ENCODE data around the gene BLOC1S1. TPM values are rescaled to one million over a fixed set of nuclear protein-coding genes. Genes with fewer than 3 reads are reported as not detected.

Gene BLOC1S1
- total and polyA plus RNA-seq, 9 of the 15 experiments (the other 6 are each of a cell fraction or from before 2014, with no cell fraction given), result 75.2 to 161 (median 98.8) TPM

DNA sequence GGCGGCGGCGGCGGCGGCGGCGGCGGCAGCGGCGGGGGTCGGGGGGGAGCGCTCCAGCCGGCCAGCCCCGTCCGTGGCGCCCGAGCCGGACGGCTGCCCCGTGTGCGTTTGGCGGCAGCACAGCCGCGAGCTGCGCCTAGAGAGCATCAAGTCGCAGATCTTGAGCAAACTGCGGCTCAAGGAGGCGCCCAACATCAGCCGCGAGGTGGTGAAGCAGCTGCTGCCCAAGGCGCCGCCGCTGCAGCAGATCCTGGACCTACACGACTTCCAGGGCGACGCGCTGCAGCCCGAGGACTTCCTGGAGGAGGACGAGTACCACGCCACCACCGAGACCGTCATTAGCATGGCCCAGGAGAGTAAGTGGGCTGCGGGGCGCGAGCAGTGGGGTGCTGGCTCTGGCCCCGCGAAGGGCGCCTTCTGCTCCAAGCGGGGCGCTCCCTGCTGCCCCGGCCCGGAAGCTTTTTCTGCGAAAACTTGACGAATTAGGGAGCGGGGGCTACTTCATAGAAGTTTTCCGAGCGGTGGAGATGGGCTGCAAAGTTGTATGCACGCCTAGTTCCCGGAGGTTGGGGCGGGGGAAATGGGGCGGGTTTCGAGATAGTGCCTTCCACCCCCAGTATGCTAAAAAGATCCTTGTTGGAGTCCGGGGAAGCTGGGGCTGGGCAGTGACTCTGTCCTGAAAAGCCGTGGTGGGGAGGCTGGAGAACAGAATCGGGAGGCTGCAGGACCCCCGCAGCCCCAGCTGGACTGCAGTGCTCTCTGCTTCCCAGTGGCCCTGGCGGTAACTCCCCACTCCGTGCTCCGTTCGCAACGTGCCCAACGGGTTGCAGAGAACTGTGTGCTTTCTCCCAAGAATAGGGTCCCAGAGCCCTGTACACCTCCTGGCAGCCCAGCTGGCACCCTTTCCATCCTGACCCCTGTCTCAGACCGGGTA, 27.8 kb downstream of the BLOC1S1 start (continued):
- TF ChIP-seq ARID4B (CRISPR knock-in tag; IDR thresholded peaks at IDR 0.05) (peak; percentile 68; the same call in 1 of the 2 replicates), ZNF668 (CRISPR knock-in tag; IDR thresholded peaks at IDR 0.05) (no peak), EP400 (IDR thresholded peaks at IDR 0.05) (0 out of 2 replicates have a peak, but pooled peaks have one; percentile 5), NCOA2 (IDR thresholded peaks at IDR 0.05; ENCODE audit: partially characterized antibody in 2 of 2) (no peak), SETDB1 (IDR thresholded peaks at IDR 0.05; ENCODE audit: low read length) (no peak), TAF15 (IDR thresholded peaks at IDR 0.05; ENCODE audit: low read depth, low read length) (no peak), MXD1 (CRISPR knock-in tag; IDR thresholded peaks at IDR 0.05; ENCODE audit: borderline replicate concordance, poor library complexity, severe bottlenecking) (no peak), C11orf30 (IDR thresholded peaks at IDR 0.05; ENCODE audit: low read depth) (no peak), GTF2F1 (IDR thresholded peaks at IDR 0.05; ENCODE audit: low read depth, low read length) (no peak), SMARCE1 (IDR thresholded peaks at IDR 0.05) (peak; percentile 36; the same call in 1 of the 2 replicates), XRCC5 (IDR thresholded peaks at IDR 0.05; ENCODE audit: low read depth, low read length) (no peak), NCOA4 (IDR thresholded peaks at IDR 0.05; ENCODE audit: partially characterized antibody) (no peak), ZFP1 (CRISPR knock-in tag; IDR thresholded peaks at IDR 0.05) (no peak), KLF13 (tag; IDR thresholded peaks at IDR 0.05; ENCODE audit: borderline replicate concordance, low read depth) (no peak), EGR1 (conservative IDR thresholded peaks at IDR 0.05) (no peak), ZNF583 (CRISPR knock-in tag; IDR thresholded peaks at IDR 0.05) (no peak)
- TF ChIP-seq, protein P1, sequence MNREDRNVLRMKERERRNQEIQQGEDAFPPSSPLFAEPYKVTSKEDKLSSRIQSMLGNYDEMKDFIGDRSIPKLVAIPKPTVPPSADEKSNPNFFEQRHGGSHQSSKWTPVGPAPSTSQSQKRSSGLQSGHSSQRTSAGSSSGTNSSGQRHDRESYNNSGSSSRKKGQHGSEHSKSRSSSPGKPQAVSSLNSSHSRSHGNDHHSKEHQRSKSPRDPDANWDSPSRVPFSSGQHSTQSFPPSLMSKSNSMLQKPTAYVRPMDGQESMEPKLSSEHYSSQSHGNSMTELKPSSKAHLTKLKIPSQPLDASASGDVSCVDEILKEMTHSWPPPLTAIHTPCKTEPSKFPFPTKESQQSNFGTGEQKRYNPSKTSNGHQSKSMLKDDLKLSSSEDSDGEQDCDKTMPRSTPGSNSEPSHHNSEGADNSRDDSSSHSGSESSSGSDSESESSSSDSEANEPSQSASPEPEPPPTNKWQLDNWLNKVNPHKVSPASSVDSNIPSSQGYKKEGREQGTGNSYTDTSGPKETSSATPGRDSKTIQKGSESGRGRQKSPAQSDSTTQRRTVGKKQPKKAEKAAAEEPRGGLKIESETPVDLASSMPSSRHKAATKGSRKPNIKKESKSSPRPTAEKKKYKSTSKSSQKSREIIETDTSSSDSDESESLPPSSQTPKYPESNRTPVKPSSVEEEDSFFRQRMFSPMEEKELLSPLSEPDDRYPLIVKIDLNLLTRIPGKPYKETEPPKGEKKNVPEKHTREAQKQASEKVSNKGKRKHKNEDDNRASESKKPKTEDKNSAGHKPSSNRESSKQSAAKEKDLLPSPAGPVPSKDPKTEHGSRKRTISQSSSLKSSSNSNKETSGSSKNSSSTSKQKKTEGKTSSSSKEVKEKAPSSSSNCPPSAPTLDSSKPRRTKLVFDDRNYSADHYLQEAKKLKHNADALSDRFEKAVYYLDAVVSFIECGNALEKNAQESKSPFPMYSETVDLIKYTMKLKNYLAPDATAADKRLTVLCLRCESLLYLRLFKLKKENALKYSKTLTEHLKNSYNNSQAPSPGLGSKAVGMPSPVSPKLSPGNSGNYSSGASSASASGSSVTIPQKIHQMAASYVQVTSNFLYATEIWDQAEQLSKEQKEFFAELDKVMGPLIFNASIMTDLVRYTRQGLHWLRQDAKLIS (CRISPR knock-in tag; IDR thresholded peaks at IDR 0.05), result no peak
